Suppressor macrophage (primary cell): Measurements from ENCODE around the gene SLX4.

Experiments
- DNase-seq, 4 experiments: peaks; one replicate each; pipeline ENCODE4 v3.0.0-alpha.2; 2020 to 2022

Gene SLX4

DNA sequence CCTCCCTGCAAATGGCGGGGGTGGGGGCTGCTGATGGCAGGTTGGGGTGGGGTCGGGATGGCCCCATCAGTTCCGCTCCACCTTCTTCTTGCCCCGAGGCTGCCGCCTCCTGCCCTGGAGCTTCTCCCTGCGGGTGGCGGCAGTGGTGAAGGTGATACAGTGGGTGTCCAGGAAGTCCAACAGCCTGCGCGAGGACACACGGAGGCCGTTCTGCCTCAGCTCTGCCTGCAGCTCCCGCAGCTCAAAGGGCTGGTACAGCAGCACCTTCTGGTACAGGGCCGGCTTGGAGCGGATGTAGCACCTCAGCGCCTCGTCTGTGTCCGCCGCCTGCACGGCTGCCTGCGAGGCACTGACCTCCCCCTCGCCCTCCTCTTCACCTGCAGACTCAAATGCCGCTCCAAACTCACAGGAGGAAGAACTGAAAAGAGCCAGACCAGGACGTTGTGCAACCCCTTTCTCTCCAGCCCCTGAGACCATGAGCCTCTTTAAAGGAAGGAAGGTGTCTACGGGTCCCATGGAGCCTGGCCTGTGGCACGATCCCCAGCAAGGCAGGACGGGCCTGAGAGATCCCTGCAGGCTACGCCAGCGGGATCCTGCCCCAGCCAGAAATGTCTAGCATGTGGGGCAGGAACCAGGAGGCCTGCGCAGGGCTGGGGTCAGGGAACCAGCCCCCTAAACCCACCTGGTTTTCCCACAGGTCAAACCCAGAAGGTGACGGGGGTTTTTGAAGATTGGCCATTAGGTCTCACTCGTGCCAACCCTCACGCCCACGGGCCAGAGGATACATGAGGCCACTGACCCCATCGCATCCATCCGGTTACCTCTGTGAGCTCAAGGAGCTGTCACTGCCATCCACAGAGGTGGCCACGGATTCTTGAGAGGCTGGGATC, 28.9 kb downstream of the SLX4 start:
- no peak for DNase-seq

DNA sequence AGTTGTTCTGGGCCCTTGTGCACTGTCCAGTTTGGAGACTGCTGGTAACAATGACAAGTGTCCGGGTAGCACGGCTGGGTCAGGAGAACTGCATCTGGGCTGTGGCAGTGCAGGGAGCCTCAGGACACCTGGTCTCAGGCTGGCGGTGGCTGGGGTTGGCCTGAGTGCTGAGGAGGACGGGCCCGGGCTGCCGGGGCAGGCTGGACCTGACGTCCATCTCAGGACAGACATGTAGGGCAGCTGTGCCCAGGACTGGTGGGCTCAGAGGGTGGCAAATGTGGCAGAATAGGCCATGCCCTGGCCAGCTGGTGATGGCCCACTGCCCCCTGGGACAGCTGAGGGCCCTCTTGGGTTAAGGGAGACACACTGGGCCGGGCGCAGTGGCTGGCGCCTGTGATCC, 30.0 kb downstream of the SLX4 start:
- DNase-seq, result no peak

DNA sequence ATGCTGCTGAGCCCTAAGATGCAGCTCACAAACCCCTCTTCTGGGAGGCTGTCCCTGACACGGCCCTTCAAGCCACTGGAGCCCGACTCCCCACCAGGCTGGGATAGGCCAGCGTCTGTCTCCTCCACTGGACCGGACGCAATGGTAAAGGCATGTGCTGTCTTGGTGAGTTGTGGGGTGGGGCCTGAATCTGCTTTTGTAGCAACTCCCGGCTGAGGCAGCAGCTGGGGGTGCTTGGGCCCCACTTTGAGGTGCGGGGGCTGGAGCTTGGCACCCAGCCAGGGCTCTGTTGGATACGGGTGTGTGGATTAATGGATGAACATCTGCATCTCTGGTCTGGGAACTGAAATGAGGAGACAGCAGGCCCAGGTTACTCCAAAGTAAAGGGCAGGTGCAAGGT, 30.7 kb downstream of the SLX4 start:
- no peak for DNase-seq

DNA sequence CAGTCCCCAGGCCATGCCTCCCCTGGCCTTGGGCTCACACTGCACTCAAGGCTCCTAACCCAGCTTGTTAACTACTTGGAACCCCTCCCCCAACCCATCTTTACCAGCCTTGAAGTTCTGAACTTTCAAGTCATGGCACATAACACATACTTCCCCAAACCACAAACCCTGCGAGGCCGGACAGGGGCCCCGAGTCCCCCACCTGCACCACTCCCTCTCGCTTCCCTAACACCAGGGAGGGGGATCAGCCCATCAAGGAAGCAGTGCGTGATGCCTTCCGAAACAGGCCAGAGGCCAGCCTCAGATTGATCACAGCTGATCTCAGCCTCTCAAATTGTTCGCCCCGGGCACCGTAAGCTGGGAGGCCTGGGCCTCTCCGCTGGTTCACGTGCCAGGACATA, 31.2 kb downstream of the SLX4 start:
- no peak for DNase-seq

DNA sequence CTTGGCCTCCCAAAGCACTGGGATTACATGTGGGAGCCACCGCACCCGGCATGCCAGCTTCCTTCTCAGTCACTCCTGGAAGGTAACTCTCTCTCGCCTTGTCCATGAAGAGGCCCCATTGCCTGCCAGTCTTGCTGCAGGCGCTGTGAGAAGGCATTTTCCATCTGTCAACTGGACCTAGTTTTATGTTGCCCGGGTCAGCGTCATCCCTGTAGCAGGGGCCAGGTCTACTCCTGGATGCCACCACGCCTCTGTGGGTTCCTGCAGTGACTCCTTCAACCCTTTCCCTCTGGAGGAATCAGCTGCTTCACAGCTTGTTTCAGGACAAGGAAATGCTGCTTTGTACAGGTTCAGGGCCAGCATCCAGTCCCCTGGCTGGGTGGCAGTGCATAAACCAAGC, 31.6 kb downstream of the SLX4 start:
- no peak for DNase-seq

DNA sequence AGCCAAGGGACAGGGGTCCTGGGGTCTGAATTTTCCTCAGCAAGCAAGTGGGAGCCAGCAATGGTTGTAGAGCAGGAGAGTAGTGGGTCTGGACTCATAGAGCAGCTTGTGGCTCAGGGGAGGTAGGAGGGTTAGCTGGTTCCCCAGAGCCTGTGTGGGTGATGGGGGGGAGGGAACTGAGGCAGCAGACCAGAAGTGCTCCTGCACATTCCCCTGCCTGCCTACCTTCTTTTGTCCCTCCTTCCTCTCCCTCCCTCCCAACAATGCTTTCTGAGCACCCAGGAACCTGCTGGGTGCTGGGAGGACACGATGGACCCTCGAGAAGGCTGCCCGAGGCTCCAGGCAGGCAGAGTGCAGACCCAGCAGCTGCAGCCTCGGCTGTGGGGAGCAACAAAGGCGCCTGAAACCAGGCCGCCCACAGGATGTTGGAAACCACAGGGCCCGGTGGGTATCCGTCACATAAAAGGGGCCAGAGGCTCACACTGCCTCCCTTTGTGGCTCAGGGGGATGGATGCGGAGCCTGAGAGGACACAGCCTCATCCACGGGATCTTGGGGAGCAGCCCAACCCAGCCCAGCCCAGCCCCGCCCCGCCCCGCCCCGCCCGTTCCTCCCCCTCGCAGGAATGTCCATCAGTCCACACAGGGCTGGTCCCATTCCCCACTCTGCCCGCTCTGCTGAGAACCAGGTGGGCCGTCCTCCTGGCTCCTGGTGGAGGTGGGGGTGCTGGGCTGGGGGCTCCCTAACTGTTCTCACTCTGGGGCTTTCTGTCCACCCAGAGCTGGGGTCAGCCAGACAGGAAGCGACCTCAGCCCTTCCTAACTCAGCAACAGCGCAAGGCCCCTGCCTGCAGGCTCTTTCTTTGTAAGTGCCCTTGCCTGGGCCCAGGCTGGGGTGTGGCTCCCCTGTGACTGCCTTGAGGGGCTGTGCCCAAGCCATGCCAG, 32.5 kb downstream of the SLX4 start:
- peak in 1 of 4 experiments; percentile 14 for DNase-seq

DNA sequence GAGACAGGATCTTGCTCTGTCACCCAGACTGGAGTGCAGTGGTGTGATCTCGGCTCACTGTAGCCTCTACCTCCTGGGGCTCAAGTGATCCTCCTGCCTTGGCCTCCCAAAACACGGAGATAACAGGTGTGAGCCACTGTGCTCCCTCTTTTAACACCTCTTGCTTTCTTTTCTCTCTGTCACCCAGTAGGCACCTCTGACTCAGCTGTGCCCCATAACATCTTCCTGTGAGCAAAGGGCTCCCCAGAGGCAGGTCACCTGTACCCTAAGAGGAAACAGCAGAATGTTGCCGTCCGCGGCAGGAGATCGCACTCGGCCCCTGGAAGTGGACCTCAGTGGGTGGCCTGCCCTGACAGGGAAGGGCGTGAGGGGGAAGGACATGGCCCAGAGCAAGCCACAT, 33.3 kb downstream of the SLX4 start:
- no peak for DNase-seq

DNA sequence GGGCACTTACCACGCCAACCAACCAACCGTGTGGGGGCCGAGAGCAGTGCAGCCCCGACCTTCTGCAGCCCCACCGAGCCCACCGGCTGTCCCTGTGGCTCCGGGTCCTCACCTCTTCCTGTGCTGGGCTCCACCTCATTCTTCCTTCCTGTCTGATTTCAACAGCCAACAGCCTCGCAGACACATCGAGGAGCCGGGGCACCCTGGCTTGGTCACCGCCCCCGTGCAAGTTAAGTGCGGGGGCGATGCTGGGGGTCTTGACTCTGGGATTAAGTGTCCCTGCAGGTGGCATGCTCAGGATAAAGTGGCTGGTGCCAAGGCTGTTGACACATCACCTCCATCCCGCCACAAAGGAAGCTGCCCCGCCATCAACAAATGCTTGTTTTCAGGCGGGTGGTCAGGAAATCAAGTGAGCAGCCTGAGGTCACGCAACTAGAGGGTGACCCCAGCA, 34.1 kb downstream of the SLX4 start, which contains the start of gene NLRC3:
TSS of gene NLRC3 (minus strand) at position 102 of the 451 bp plus-strand sequence. CDS start 12,367 bp downstream, outside the sequence.
- no peak for DNase-seq

DNA sequence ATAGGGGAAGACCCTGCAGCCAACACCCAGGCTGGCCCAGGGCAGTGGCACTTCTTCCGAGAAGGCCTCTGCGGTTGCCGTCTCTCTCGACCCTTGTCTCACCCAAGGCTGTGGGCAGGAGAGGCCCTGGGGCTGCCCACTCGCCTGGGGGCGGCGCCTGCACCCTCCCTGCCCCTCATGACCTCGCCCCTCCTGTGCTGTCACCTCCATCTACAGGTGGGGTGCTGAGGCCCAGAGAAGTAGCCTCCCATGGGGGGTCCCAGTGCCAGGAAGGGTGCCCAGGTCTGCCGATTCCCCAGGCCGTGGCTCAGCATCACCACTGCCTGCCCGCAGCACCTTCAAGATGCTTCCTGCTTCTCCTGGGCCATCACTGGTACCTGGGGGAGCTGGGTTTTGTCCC, 35.2 kb downstream of the SLX4 start:
- no peak for DNase-seq

DNA sequence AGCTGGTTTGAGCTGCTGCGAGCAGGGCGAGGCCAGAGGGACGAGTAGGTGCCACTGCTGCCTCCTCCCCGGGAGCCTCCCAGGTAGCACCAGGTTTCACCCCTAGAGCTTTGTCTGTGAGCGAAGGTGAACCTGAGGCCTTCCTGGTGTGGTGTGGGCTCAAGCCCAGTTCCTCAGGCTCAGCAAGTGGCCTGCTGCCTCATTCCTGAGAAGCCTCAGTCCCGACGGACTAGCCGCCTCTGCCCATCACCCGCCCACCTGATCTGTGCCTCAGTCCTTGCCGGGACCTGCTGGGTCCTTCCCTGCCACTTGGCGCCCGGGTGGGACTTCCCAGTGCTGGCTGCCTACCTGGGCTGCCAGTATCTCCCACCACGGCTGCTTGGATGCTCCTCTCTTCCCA, 35.9 kb downstream of the SLX4 start:
- no peak for DNase-seq

DNA sequence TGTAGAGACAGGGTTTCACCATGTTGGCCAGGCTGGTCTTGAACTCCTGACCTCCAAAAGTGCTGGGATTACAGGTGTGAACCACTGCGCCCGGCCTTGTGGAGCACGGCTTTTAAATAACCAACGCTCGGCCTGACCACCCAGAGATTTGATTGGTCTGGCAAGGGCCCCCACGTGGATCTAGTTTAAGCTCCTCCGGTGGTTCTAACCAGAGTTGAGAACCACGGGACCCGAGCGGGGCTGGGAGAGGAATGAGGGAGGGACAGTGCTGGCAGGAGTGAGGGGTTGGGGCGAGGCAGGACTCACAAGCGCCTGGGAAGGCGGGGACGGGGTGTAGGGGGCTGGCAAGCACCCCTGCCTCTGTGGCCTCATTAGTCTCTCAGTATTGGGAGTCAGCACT, 37.2 kb downstream of the SLX4 start:
- DNase-seq, result no peak

DNA sequence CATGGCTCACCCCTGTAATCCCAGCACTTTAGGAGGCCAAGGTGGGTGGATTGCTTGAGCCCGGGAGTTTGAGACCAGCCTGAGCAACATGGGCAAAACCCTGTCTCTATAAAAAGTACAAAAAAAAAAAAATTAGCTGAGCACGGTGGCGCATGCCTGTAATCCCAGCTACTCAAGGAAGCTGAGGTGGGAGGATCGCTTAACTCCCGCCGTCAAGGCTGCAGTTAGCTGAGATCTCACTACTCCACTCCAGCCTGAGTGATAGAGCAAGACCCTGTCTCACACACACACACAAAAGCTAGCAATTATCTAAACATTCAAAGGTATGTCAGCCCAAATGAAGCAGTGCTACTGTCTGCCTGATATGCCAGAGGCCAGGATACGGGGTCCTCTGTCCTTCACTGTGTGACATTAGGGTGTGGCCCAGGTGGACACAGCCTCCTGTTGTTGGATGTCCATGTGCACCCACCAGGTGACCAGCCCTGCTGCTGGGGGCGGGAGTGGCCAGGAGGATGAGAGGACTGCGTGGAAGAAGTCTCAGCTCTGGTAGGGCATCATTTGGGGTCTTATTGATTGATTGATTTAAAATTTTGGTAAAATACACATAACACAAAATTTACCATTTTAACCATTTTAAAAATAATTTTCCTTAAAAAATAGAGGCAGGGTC, 38.1 kb downstream of the SLX4 start:
- no peak for DNase-seq

DNA sequence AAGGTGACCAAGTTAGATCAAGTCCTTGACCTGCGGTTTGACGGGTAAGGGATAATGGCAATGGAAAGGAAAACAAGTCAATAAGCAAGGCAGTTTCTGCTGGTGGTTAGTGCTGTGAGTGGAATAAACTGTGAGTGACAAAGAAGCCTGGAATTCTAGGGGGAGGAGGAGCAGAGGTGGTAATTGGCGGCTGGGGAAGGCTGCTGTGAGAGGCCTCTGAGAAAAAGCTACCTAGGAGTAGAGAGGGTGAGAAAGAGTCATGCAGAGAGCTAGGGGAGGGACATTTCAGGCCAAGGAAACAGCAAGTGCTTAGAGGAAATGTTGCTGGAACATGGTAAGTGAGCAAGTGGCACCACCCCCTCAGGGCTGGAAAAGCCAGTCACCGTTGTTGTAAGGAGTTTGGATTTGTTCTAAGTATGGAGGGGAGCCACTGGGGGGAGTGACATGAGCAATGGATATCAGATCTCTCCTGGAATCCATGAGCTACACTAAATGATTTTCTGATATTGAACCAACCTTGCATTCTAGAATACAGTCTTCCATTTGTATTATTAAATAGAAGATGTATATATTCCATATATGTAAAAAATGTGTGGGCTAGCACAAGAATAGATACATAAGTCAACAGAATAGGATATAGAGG, 40.9 kb downstream of the SLX4 start:
- DNase-seq, result no peak

DNA sequence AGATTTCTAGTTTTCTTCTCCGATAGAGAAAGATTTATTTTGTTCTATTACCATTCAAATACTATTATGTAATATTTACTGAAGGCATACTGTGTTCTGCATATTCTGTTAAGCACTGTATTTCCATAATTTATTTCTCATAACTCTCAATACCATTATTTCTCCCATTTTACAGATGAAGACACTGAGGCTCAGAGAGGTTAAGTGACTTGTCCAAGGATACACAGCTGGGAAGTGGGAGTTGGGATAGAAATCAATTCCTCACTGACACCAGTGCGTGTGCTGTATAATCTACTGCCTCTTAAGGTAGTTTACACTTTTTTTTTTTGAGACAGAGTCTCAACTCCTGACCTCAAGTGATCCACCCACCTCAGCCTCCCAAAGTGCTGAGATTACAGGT, 41.6 kb downstream of the SLX4 start:
- DNase-seq, result no peak

DNA sequence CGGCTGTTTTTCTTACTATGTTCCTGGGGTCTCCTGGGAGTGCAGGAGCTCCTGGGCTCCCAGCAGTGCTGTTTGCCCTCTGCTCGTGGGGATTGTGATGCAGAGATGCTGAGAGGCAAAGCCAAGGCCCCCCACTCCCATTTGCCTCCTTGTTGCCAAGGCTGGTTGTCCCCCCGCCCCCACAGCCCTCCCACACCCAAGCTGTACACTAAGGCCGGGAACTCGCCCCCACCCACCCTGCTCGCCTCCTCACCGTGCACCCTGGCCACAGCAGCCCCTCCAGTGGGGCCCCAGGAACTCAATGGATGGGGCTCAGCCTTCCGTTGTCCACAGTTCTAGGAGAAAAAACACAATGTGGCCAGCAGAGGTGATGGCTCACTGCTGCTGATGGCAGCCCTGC, 44.4 kb downstream of the SLX4 start:
- no peak for DNase-seq

DNA sequence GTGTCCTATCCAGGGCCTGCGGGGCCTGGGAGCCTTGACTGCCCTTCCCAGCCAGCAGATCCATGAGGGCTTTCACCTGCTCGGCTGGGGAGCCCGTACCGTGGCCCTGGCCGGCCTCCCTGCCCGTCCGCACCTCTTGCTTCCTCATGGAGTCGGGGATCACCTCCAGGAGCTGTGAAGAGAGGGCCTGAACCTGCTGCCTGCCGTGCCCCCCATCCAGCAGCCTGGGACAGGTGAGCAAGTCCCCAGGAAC, 46.6 kb downstream of the SLX4 start:
- DNase-seq, result no peak

DNA sequence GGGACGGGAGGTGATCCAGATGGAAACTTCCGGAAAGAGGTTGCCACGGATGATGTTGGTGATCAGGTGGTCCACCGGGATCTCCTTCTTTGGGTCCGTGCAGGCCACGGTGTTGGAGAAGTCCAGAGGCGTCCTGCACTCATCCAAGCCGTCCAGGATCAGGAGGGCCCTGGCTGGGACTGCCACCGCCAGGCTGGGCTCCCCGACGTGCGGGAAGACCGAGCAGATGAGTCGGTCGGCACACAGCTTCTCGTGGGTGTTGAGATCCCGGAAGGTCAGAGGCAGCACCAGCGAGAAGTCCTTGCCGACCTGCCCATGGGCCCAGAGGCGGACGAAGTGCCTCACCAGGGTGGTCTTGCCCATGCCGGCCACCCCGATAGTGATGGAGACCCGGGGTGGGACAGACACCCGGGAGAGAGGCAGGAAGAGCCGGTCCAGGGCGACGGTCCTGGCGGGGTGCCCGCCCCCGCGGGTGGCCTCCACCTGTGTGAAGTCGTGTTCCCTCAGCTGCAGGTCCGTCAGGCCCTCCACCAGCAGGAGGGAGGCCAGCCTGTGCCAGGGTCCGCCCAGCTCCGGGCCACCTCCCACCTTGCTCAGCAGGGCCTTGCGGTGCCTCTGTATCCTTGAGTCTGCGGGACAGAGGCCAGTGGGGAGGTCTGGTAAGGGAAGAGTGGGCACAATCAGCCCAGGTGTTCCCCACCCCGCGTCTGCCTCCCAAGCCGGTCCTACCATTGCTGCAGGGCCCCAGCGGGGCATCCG, 47.1 kb downstream of the SLX4 start:
- no peak for DNase-seq

DNA sequence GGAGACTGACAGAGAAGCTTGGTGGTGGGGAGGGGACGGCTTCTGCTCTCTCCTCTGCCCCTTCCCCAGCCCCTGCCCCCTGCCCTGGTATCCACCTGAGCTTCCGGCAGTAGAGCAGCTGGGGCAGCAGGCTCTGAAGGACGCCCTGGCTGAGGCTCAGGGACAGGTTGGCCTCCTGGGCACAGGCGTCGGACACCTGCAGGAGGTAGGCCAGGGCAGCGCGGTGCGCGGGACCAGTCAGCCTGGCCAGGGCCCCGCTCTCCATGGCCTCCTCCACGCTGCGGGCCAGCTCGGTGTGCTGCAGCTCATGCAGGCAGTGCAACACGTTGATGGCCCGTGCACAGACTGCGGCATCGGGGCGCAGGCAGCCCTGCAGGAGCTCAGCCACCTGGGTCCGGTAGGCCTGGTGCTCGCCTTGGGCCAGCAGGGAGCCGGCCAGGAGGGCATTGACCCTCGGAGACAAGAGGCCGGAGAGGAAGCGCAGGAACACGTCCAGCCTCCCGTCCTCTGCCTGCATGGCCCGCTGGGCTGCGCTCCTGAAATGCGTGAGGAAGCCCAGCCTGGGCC, 48.4 kb downstream of the SLX4 start:
- no peak for DNase-seq

DNA sequence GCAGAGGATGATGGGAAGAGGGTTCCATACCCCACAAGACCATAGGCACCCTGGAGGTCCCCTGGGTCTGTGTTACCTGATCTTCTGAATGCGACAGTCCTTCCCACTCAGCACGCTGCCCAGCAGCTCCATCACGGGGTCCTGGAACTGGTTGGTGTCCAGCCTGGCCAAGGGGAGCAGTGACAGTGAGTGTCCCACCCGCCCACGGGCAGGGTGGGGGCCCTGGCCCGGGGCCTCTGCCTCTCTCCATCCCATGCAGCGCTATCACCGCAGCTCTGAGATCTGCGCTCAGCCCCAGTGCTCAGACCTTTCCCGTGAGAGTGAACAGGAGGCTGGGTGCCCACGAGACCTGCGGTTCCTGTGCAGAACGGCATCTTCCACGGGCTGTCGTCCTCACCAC, 49.8 kb downstream of the SLX4 start:
- no peak for DNase-seq

DNA sequence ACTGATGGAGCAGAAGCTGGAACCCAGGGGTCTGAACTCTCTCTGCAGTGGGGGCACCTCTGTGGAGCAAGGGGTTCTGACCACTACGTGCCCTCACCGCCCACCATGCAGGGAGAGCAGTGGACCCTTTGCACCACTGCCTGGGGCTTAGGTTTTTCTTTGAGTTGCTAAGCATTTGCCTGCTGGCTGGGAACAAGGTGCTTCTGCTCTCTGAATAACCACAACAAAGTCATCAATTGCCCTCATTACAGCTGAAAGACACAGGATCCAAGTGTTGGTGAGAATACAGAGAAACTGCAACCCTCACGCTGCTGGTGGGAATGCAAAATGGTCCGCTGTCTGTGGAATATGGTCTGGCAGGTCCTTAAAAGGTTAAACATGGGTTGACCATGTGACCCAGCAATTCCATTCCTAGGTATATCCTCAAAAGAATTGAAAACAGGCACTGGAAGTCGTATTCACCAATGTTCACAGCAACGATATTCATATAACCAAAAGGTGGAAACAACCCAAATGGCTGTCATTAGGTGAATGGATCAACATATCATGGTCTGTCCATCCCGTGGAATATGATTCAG, 57.0 kb downstream of the SLX4 start:
- DNase-seq, result no peak
